Measurements from ENCODE around the gene RARA.
A peak's percentile ranks its signal among the peaks of the same experiment; 100 is the strongest.
"Not testable (repeated sequence)": the region's sequence is repeated elsewhere in the genome, so short reads cannot be mapped to it uniquely, and the experiment has no call there.

Gene RARA

GRCh38 chr17:40367728-40368127 is 58.7 kb downstream of the RARA start:
- H3K4me1 ChIP-seq (ENCODE audit: control insufficient read depth, insufficient read depth, low read length); H3K36me3 ChIP-seq (ENCODE audit: control insufficient read depth in 2 of 2, insufficient read depth in 1 of 2, low read length in 2 of 2); H3K4me3 ChIP-seq (ENCODE audit: low read depth, low read length); H3K9me3 ChIP-seq (ENCODE audit: control insufficient read depth, insufficient read depth, low read depth, low read length); H3K27ac ChIP-seq (ENCODE audit: extremely low read depth, low read depth, low read length); POLR2A ChIA-PET: not testable (repeated sequence)
- CTCF ChIA-PET = interaction anchor here (0.6 to 1.2 kb wide), 2 partner anchors 74 to 166 kb away, joined by 3 to 5 read pairs; no protein-coding TSS in a partner anchor
- TF ChIP-seq ZNF121 (tag by site-specific recombination; IDR thresholded peaks at IDR 0.05) = peak; percentile 56; the same call in 1 of the 2 replicates

- TF ChIP-seq ZNF473 (tag by site-specific recombination; IDR thresholded peaks at IDR 0.05) (no peak), EGR2 (tag by site-specific recombination; IDR thresholded peaks at IDR 0.05; ENCODE audit: low read depth) (no peak), GLIS2 (tag by site-specific recombination; IDR thresholded peaks at IDR 0.05) (no peak), ZNF132 (tag by site-specific recombination; IDR thresholded peaks at IDR 0.05; ENCODE audit: borderline replicate concordance) (no peak)
- no peak overlapping the region for H3K4me3 ChIP-seq (ENCODE audit: low read depth, low read length)
- H3K9me3 ChIP-seq (ENCODE audit: control insufficient read depth, insufficient read depth, low read depth, low read length) = no peaks in the 10 kb centered on the region
- ChIA-PET POLR2A (no interaction called here), CTCF (no interaction called here)
- H3K4me1 ChIP-seq (ENCODE audit: control insufficient read depth, insufficient read depth, low read length) = no peaks in the 10 kb centered on the region
- H3K36me3 ChIP-seq (ENCODE audit: control insufficient read depth in 2 of 2, insufficient read depth in 1 of 2, low read length in 2 of 2) = no peaks in the 10 kb centered on the region; a peak in 1 of 3 replicates
- H3K27ac ChIP-seq (ENCODE audit: extremely low read depth, low read depth, low read length) = no peak overlapping the region
These were observed 60.9 kb downstream of the RARA start for GRCh38 chr17:40369923-40370322.

- H3K27ac ChIP-seq (ENCODE audit: extremely low read depth, low read depth, low read length) = no peak overlapping the region
- CTCF ChIA-PET = interaction anchor here (0.6 to 1.0 kb wide), 3 partner anchors 13 to 105 kb away, joined by 3 to 6 read pairs (median 3); no protein-coding TSS in a partner anchor
- POLR2A ChIA-PET = no interaction called here
- no peaks in the 10 kb centered on the region for H3K9me3 ChIP-seq (ENCODE audit: control insufficient read depth, insufficient read depth, low read depth, low read length)
- no peaks in the 10 kb centered on the region for H3K4me1 ChIP-seq (ENCODE audit: control insufficient read depth, insufficient read depth, low read length)
- H3K36me3 ChIP-seq (ENCODE audit: control insufficient read depth in 2 of 2, insufficient read depth in 1 of 2, low read length in 2 of 2) = no peaks in the 10 kb centered on the region
- no peak overlapping the region for H3K4me3 ChIP-seq (ENCODE audit: low read depth, low read length)
- TF ChIP-seq ATF2 (tag by site-specific recombination; IDR thresholded peaks at IDR 0.05; ENCODE audit: low read depth) (no peak), KLF1 (tag by site-specific recombination; IDR thresholded peaks at IDR 0.05) (0 out of 2 replicates have a peak, but pooled peaks have one; percentile 22), KLF8 (tag by site-specific recombination; IDR thresholded peaks at IDR 0.05) (peak; percentile 79), ZNF654 (tag by site-specific recombination; IDR thresholded peaks at IDR 0.05; ENCODE audit: low read depth) (no peak), KLF9 (tag by site-specific recombination; IDR thresholded peaks at IDR 0.05; ENCODE audit: low read depth) (peak; percentile 52; the same call in 1 of the 2 replicates), ZNF404 (tag by site-specific recombination; IDR thresholded peaks at IDR 0.05) (no peak), BCL6B (tag by site-specific recombination; IDR thresholded peaks at IDR 0.05) (no peak), ZNF629 (tag by site-specific recombination; IDR thresholded peaks at IDR 0.05) (no peak)
These were observed 62.4 kb downstream of the RARA start for GRCh38 chr17:40371261-40371929.

GRCh38 chr17:40372031-40372430 is 63.1 kb downstream of the RARA start:
- POLR2A ChIA-PET = no interaction called here
- H3K4me1 ChIP-seq (ENCODE audit: control insufficient read depth, insufficient read depth, low read length) = no peaks in the 10 kb centered on the region
- H3K27ac ChIP-seq (ENCODE audit: extremely low read depth, low read depth, low read length) = no peak overlapping the region
- H3K36me3 ChIP-seq (ENCODE audit: control insufficient read depth in 2 of 2, insufficient read depth in 1 of 2, low read length in 2 of 2) = no peaks in the 10 kb centered on the region
- H3K4me3 ChIP-seq (ENCODE audit: low read depth, low read length) = no peak overlapping the region
- CTCF ChIA-PET = interaction anchor here (0.6 to 1.2 kb wide), 7 partner anchors 10 to 1529 kb away, joined by 3 to 6 read pairs (median 3); no protein-coding TSS in a partner anchor
- H3K9me3 ChIP-seq (ENCODE audit: control insufficient read depth, insufficient read depth, low read depth, low read length) = no peaks in the 10 kb centered on the region
- TF ChIP-seq ZNF175 (tag by site-specific recombination; IDR thresholded peaks at IDR 0.05) = no peak
- no peak for TF ChIP-seq ZNF214 (tag by site-specific recombination; IDR thresholded peaks at IDR 0.05; ENCODE audit: borderline replicate concordance)
- TF ChIP-seq ZNF248 (tag by site-specific recombination; IDR thresholded peaks at IDR 0.05) = no peak
- no peak for TF ChIP-seq SCRT2 (tag by site-specific recombination; IDR thresholded peaks at IDR 0.05)
- TF ChIP-seq ZNF707 (tag by site-specific recombination; IDR thresholded peaks at IDR 0.05) = no peak
- TF ChIP-seq ZNF341 (tag by site-specific recombination; IDR thresholded peaks at IDR 0.05; ENCODE audit: low read depth) = no peak
- TF ChIP-seq MZF1 (tag by site-specific recombination; IDR thresholded peaks at IDR 0.05; ENCODE audit: borderline replicate concordance) = no peak
- no peak for TF ChIP-seq TCF7L2 (IDR thresholded peaks at IDR 0.05; ENCODE audit: borderline replicate concordance, low read depth, low read length)
- TF ChIP-seq ZNF530 (tag by site-specific recombination; IDR thresholded peaks at IDR 0.05; ENCODE audit: low read depth) = no peak
- no peak for TF ChIP-seq FEZF1 (tag by site-specific recombination; IDR thresholded peaks at IDR 0.05)
- TF ChIP-seq ELK4 (IDR thresholded peaks at IDR 0.05; ENCODE audit: borderline replicate concordance, low read depth, low read length) = no peak
- TF ChIP-seq ZNF670 (tag by site-specific recombination; IDR thresholded peaks at IDR 0.05; ENCODE audit: low read depth) = no peak
- no peak for TF ChIP-seq OVOL3 (tag by site-specific recombination; IDR thresholded peaks at IDR 0.05)
